ENCODE results near the gene GLB1L2. TPM values are rescaled to one million over a fixed set of nuclear protein-coding genes. Genes with fewer than 3 reads are reported as not detected.

The GLB1L2 gene
- total and polyA plus RNA-seq, 10 donors, result 0.29 to 1.5 (median 0.51) TPM; not detected in 1

DNA sequence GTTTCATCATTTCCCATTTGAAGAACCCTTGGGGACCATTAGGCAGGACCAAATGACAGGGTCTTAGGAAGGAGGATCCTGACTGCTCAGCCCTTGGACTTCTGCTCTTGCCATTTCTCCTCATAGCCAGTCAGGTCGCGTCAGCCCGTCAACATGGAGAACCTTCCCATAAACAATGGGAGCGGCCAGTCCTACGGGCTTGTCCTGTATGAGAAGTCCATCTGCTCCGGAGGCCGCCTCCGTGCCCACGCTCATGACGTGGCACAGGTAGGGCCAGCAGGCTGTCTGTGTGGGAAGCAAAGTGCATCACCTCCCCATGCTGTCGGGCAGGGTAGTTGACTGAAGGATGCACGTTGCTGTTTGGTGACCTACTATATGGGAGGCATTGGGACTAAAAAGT is 19.6 kb upstream of the GLB1L2 start:
- no peaks in the 10 kb centered on the region for H3K36me3 ChIP-seq
- peaks cover 0 to 15% (median 11%) of the 10 kb centered on the region in 8 donors for H3K9me3 ChIP-seq
- H3K4me1 ChIP-seq, result no peaks in the 10 kb centered on the region
- H3K27me3 ChIP-seq (replicated peaks in 1 of 7), result peaks cover 0 to 38% (median 0%) of the 10 kb centered on the region in 7 donors
- no peak for DNase-seq
- intact Hi-C loops (cut with DNase I; ENCODE audit: low total_unique reads), result no loop called here
- no peak overlapping the region for H3K27ac ChIP-seq
- WGBS, 5 donors, result 85 to 89% (median 86%) methylated on average over 12 of the region's 12 CpGs
- no peak overlapping the region for H3K4me3 ChIP-seq
- TF ChIP-seq POLR2AphosphoS5 (IDR thresholded peaks at IDR 0.05) (no peak), POLR2A (IDR thresholded peaks at IDR 0.05) (no peak)
- TF ChIP-seq, protein P1, sequence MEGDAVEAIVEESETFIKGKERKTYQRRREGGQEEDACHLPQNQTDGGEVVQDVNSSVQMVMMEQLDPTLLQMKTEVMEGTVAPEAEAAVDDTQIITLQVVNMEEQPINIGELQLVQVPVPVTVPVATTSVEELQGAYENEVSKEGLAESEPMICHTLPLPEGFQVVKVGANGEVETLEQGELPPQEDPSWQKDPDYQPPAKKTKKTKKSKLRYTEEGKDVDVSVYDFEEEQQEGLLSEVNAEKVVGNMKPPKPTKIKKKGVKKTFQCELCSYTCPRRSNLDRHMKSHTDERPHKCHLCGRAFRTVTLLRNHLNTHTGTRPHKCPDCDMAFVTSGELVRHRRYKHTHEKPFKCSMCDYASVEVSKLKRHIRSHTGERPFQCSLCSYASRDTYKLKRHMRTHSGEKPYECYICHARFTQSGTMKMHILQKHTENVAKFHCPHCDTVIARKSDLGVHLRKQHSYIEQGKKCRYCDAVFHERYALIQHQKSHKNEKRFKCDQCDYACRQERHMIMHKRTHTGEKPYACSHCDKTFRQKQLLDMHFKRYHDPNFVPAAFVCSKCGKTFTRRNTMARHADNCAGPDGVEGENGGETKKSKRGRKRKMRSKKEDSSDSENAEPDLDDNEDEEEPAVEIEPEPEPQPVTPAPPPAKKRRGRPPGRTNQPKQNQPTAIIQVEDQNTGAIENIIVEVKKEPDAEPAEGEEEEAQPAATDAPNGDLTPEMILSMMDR (IDR thresholded peaks at IDR 0.05 in 8 of 11, conservative IDR thresholded peaks at IDR 0.05 in 3 of 11), result no peak

DNA sequence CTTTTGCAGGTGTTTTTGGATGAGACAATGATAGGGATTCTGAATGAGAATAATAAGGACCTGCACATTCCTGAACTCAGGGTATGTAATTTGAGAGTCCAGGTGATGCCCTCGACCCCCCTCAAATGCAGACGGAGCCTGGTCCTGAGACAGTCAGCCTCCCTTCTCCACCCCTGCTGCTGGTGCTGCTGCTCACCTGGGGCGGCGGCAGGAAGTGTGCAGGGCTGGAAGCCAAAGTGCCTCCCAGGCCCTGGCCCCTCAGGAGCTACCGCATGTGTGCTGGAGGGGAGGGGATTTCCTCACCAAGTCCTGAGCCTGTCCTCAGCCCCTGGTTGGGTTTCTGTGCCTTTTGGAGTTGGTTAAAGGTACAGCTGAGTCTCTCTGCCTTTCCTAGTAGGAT is 19.0 kb upstream of the GLB1L2 start:
- H3K27ac ChIP-seq, result no peak overlapping the region
- H3K27me3 ChIP-seq (replicated peaks in 1 of 7), result peaks cover 0 to 38% (median 0%) of the 10 kb centered on the region in 7 donors

DNA sequence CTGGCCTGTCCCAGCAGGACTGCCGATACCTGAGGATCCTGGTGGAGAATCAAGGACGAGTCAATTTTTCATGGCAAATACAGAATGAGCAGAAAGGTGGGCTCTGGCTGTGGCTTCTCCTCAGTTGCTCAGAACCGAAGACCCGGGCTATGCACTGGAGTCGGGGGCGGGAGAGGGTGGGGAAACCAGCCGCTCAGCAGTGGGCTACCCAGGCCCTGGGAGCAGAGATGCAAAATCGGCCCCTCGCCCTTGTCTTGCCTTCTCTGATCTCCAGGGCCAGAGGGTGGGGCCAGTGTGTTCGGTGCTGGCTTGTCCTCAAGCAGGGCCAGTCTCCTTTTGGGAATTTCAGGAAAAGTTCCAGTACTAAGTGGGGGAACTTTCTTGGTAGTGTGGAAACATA is 18.4 kb upstream of the GLB1L2 start:
- no peak overlapping the region for H3K27ac ChIP-seq
- no peak overlapping the region for H3K4me3 ChIP-seq
- no peaks in the 10 kb centered on the region for H3K36me3 ChIP-seq
- peaks cover 0 to 39% (median 0%) of the 10 kb centered on the region in 7 donors for H3K27me3 ChIP-seq (replicated peaks in 1 of 7)
- 86 to 97% (median 90%) methylated on average over 10 of the region's 10 CpGs for WGBS, 5 donors
- intact Hi-C loops (cut with DNase I; ENCODE audit: low total_unique reads), result no loop called here
- H3K9me3 ChIP-seq, result peaks cover 0 to 26% (median 22%) of the 10 kb centered on the region in 8 donors
- TF ChIP-seq POLR2AphosphoS5 (IDR thresholded peaks at IDR 0.05) (no peak), POLR2A (IDR thresholded peaks at IDR 0.05) (no peak)
- TF ChIP-seq, protein P1 (IDR thresholded peaks at IDR 0.05 in 8 of 11, conservative IDR thresholded peaks at IDR 0.05 in 3 of 11), result no peak
- no peak for DNase-seq
- no peaks in the 10 kb centered on the region for H3K4me1 ChIP-seq

More for the DNA sequence above, 19.0 kb upstream of the GLB1L2 start:
- DNase-seq, result no peak
- WGBS, 5 donors, result 68 to 80% (median 75%) methylated on average over 3 to 5 of the region's 5 CpGs
- Histone ChIP-seq H3K4me3 (no peak overlapping the region), H3K9me3 (peaks cover 0 to 21% (median 17%) of the 10 kb centered on the region in 8 donors), H3K36me3 (no peaks in the 10 kb centered on the region), H3K4me1 (no peaks in the 10 kb centered on the region)
- intact Hi-C loops (cut with DNase I; ENCODE audit: low total_unique reads), result no loop called here
- TF ChIP-seq POLR2AphosphoS5 (IDR thresholded peaks at IDR 0.05), result no peak
- no peak for TF ChIP-seq POLR2A (IDR thresholded peaks at IDR 0.05)
- TF ChIP-seq, protein P1 (IDR thresholded peaks at IDR 0.05 in 8 of 11, conservative IDR thresholded peaks at IDR 0.05 in 3 of 11), result no peak

DNA sequence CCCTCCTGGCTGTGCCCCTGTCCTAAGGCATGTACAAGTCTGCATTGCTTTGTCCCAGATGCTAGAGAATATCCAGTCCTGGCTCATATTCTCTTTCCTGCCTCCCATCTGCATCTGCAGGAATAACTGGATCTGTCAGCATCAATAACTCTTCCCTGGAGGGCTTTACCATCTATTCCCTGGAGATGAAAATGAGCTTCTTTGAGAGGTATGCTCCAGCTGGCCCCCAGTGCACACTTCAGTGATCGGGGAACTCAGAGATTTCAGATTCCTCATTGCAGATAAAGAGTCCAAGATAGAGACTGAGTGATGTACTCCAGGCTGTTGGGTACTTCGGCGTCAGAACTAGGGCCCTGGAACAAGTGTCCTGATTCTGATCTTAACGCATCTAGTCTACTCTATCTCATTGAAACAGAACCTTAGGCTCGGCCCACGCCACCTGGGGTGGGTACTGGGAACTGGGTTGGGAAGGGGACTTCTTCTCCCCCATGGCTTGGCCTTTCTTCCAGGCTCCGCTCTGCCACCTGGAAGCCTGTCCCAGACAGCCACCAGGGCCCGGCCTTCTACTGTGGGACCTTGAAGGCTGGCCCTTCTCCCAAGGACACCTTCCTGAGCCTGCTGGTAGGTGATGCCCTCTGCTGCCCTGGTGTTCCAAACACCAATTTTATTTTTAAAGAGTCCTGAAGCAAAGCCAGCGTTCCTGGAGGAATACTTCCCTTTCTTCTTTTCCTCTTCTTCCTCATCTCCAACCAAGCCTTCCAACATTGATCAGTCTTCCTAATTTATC is 17.8 kb upstream of the GLB1L2 start:
- no peak overlapping the region for H3K4me3 ChIP-seq
- TF ChIP-seq POLR2A (IDR thresholded peaks at IDR 0.05) (no peak), POLR2AphosphoS5 (IDR thresholded peaks at IDR 0.05) (no peak)
- TF ChIP-seq, protein P1 (IDR thresholded peaks at IDR 0.05 in 8 of 11, conservative IDR thresholded peaks at IDR 0.05 in 3 of 11), result no peak
- no peak overlapping the region for H3K27ac ChIP-seq
- no peaks in the 10 kb centered on the region for H3K4me1 ChIP-seq
- intact Hi-C loops (cut with DNase I; ENCODE audit: low total_unique reads), result no loop called here
- WGBS, 5 donors, result 67 to 90% (median 84%) methylated on average over 6 to 9 of the region's 9 CpGs
- no peaks in the 10 kb centered on the region for H3K36me3 ChIP-seq
- H3K9me3 ChIP-seq, result peaks cover 0 to 33% (median 25%) of the 10 kb centered on the region in 8 donors
- DNase-seq, result no peak
- peaks cover 0 to 45% (median 0%) of the 10 kb centered on the region in 7 donors for H3K27me3 ChIP-seq (replicated peaks in 1 of 7)

All from spleen (tissue), 11 donors.